Loucy (cell line): ENCODE results near the gene IL5.
A peak's percentile ranks its signal among the peaks of the same experiment; 100 is the strongest.

ENCODE experiments used
- H2AFZ ChIP-seq: fragments of 200-600 bp; sonication (generic); 2 replicates; pipeline ENCODE4 v1.6.0; 2016; ENCODE audit warnings: antibody characterized with exemption, mild to moderate bottlenecking, low read length, moderate library complexity
- H3F3A ChIP-seq: fragments of 200-600 bp; 2 replicates; pipeline ENCODE4 v1.6.0; 2016; ENCODE audit warnings: antibody characterized with exemption, low read depth, mild to moderate bottlenecking
- H3K27me3 ChIP-seq: fragments of 200-600 bp; sonication (generic); 2 replicates; pipeline ENCODE4 v1.6.1; 2014; ENCODE audit warnings: low read length, mild to moderate bottlenecking; ENCODE audit not compliant: insufficient read depth, poor library complexity, severe bottlenecking
- H3K36me3 ChIP-seq: fragments of 200-600 bp; sonication (generic); 2 replicates; pipeline ENCODE4 v1.6.1; 2016; ENCODE audit warnings: low read length; ENCODE audit not compliant: insufficient read depth
- H3K4me1 ChIP-seq: fragments of 200-600 bp; sonication (generic); 2 replicates; pipeline ENCODE4 v1.5.1; 2014; ENCODE audit warnings: low read length, mild to moderate bottlenecking; ENCODE audit not compliant: insufficient read depth, poor library complexity, severe bottlenecking
- H3K4me2 ChIP-seq: fragments of 200-600 bp; sonication (generic); 2 replicates; pipeline ENCODE4 v1.6.0; 2014; ENCODE audit warnings: antibody characterized with exemption, low read length, low read depth, mild to moderate bottlenecking; ENCODE audit not compliant: poor library complexity, severe bottlenecking
- H3K4me3 ChIP-seq: fragments of 200-600 bp; sonication (generic); 2 replicates; pipeline ENCODE4 v1.5.1; 2014; ENCODE audit warnings: low read length, mild to moderate bottlenecking, mixed read lengths; ENCODE audit not compliant: poor library complexity, severe bottlenecking
- H3K79me2 ChIP-seq: fragments of 200-600 bp; sonication (generic); 2 replicates; pipeline ENCODE4 v1.6.1; 2014; ENCODE audit warnings: low read length; ENCODE audit not compliant: insufficient read depth
- H3K9ac ChIP-seq: fragments of 200-600 bp; sonication (generic); 2 replicates; pipeline ENCODE4 v1.6.0; 2014; ENCODE audit warnings: mild to moderate bottlenecking, low read depth, low read length, moderate library complexity; ENCODE audit not compliant: poor library complexity, severe bottlenecking
- H3K9me2 ChIP-seq: fragments of 200-600 bp; sonication (generic); replicated peaks from 2 replicates; pipeline ENCODE4 v1.6.1; 2016; ENCODE audit warnings: low read depth, low read length, mixed read lengths
- H3K9me3 ChIP-seq: fragments of 200-600 bp; sonication (generic); 2 replicates; pipeline ENCODE4 v1.6.1; 2014; ENCODE audit warnings: mild to moderate bottlenecking, antibody characterized with exemption, low read length, low read depth; ENCODE audit not compliant: insufficient read depth
- H4K20me1 ChIP-seq: fragments of 200-600 bp; sonication (generic); 2 replicates; pipeline ENCODE4 v1.6.0; 2014; ENCODE audit warnings: antibody characterized with exemption, low read length, mild to moderate bottlenecking; ENCODE audit not compliant: insufficient read depth, poor library complexity, severe bottlenecking
- CTCF ChIP-seq: fragments of 200-600 bp; sonication (generic); conservative IDR thresholded peaks from 2 replicates; pipeline ENCODE4 v1.5.1; 2014; ENCODE audit warnings: mild to moderate bottlenecking, antibody characterized with exemption, low read length
- EZH2phosphoT487 ChIP-seq: fragments of 200-600 bp; IDR thresholded peaks from 2 replicates; pipeline ENCODE4 v1.6.1; 2018; ENCODE audit warnings: antibody characterized with exemption, mild to moderate bottlenecking, moderate library complexity, borderline replicate concordance

IL5 gene

GRCh38 chr5:132498686-132499271, 44.5 kb downstream of the IL5 start:
- H2AFZ ChIP-seq = no peak overlapping the region
- H3K9ac ChIP-seq = peak overlapping the region; percentile 96
- H3K79me2 ChIP-seq = peaks cover 23% of the 10 kb centered on the region; the same call in 1 of the 2 replicates
- H3K9me3 ChIP-seq = no peaks in the 10 kb centered on the region
- H3F3A ChIP-seq = no peaks in the 10 kb centered on the region
- H3K36me3 ChIP-seq = no peaks in the 10 kb centered on the region
- H3K4me3 ChIP-seq = no peak overlapping the region
- no peak overlapping the region for H3K4me2 ChIP-seq
- no peaks in the 10 kb centered on the region for H4K20me1 ChIP-seq
- H3K9me2 ChIP-seq = no peaks in the 10 kb centered on the region
- H3K27me3 ChIP-seq = no peaks in the 10 kb centered on the region
- TF ChIP-seq CTCF (no peak), EZH2phosphoT487 (no peak)
- peaks cover 49% of the 10 kb centered on the region for H3K4me1 ChIP-seq

- Histone ChIP-seq H2AFZ (no peak overlapping the region), H3K9me3 (no peaks in the 10 kb centered on the region), H3K9ac (peak overlapping the region; percentile 96), H3F3A (no peaks in the 10 kb centered on the region), H3K4me3 (peak overlapping the region; percentile 96), H3K9me2 (no peaks in the 10 kb centered on the region), H3K79me2 (peaks cover 27% of the 10 kb centered on the region; the same call in 1 of the 2 replicates), H4K20me1 (no peaks in the 10 kb centered on the region), H3K4me2 (peak overlapping the region; percentile 95), H3K4me1 (peaks cover 51% of the 10 kb centered on the region), H3K27me3 (no peaks in the 10 kb centered on the region), H3K36me3 (no peaks in the 10 kb centered on the region)
- TF ChIP-seq CTCF = no peak
- no peak for TF ChIP-seq EZH2phosphoT487
Observed at GRCh38 chr5:132498152-132498551, 45.2 kb downstream of the IL5 start.

GRCh38 chr5:132497488-132497997, 45.8 kb downstream of the IL5 start:
- Histone ChIP-seq H3K79me2 (peaks cover 27% of the 10 kb centered on the region; the same call in 1 of the 2 replicates), H3K9ac (peak overlapping the region; percentile 96)

More at GRCh38 chr5:132497488-132497997, 45.8 kb downstream of the IL5 start:
- Histone ChIP-seq H3F3A (no peaks in the 10 kb centered on the region), H3K27me3 (no peaks in the 10 kb centered on the region), H3K4me2 (peak overlapping the region; percentile 95), H3K9me2 (no peaks in the 10 kb centered on the region), H3K4me1 (peaks cover 51% of the 10 kb centered on the region), H3K4me3 (peak overlapping the region; percentile 96), H2AFZ (no peak overlapping the region), H3K36me3 (no peaks in the 10 kb centered on the region), H4K20me1 (no peaks in the 10 kb centered on the region), H3K9me3 (no peaks in the 10 kb centered on the region)
- no peak for TF ChIP-seq EZH2phosphoT487
- TF ChIP-seq CTCF = no peak
